ENCODE measurements around the gene ITGA1.

ITGA1 gene

GRCh38 chr5:52787600-52788504 lies at the start of gene ITGA1, which contains the start of gene PELO:
ITGA1 (plus strand) TSS chr5:52787916; CDS start chr5:52788354, 438 bp downstream.
PELO (plus strand) TSS chr5:52787916; CDS start chr5:52800395, 12,479 bp downstream.
- TF ChIP-seq EZH2phosphoT487 (IDR thresholded peaks at IDR 0.05; ENCODE audit: low read depth) (no peak), CTCF (IDR thresholded peaks at IDR 0.05; ENCODE audit: low read depth, low read length) (peak; percentile 41)
- Histone ChIP-seq H3K27me3 (ENCODE audit: low read depth, low read length) (no peaks in the 10 kb centered on the region), H3K9ac (ENCODE audit: low read length) (peak within 1 kb of the TSS; percentile 87), H3K36me3 (replicated peaks; ENCODE audit: low read depth, low read length) (no peaks in the 10 kb centered on the region), H3K4me1 (ENCODE audit: low read length) (peaks cover 28% of the 10 kb centered on the region), H3K4me2 (ENCODE audit: low read length) (peak within 1 kb of the TSS; percentile 84), H3K4me3 (ENCODE audit: low read length) (peak within 1 kb of the TSS; percentile 90), H2AFZ (ENCODE audit: low read depth, low read length) (peak within 1 kb of the TSS; percentile 77), H3K27ac (ENCODE audit: low read length) (peak within 1 kb of the TSS; percentile 64), H4K20me1 (ENCODE audit: insufficient read depth, low read length) (no peaks in the 10 kb centered on the region), H3K79me2 (ENCODE audit: low read length) (peaks cover 20% of the 10 kb centered on the region), H3K9me3 (ENCODE audit: insufficient read depth, low read length) (no peaks in the 10 kb centered on the region)

DNA sequence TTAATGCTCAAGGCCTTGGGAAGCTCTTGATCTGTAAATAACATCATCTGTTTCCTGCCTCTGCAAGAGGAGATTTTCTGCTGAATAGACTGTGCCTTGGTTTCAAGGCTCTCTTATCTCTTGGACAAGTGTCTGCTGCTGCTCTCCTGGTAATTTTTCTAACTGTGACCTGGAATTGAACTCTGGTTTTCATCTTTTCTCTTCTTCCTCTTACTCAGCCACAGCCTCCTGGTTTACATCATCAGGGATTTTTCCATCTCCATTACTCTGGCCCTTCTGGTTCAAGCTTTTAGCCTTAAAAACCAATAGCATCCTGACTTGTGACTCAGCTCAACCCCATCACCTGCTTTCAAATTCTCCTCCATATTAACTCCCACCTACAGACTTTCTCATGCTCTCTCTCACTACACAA lies 49.6 kb upstream of the ITGA1 start:
- H3K27ac ChIP-seq (ENCODE audit: low read length), result no peak overlapping the region
- H3K9me3 ChIP-seq (ENCODE audit: insufficient read depth, low read length), result no peaks in the 10 kb centered on the region
- H3K36me3 ChIP-seq (replicated peaks; ENCODE audit: low read depth, low read length), result no peaks in the 10 kb centered on the region
- H3K79me2 ChIP-seq (ENCODE audit: low read length), result no peaks in the 10 kb centered on the region
- TF ChIP-seq CTCF (IDR thresholded peaks at IDR 0.05; ENCODE audit: low read depth, low read length) (no peak), EZH2phosphoT487 (IDR thresholded peaks at IDR 0.05; ENCODE audit: low read depth) (no peak)
- H3K9ac ChIP-seq (ENCODE audit: low read length), result no peak overlapping the region
- H3K4me3 ChIP-seq (ENCODE audit: low read length), result no peak overlapping the region
- H3K27me3 ChIP-seq (ENCODE audit: low read depth, low read length), result no peaks in the 10 kb centered on the region
- no peak overlapping the region for H2AFZ ChIP-seq (ENCODE audit: low read depth, low read length)
- H3K4me2 ChIP-seq (ENCODE audit: low read length), result no peak overlapping the region
- H4K20me1 ChIP-seq (ENCODE audit: insufficient read depth, low read length), result no peaks in the 10 kb centered on the region
- peaks cover 19% of the 10 kb centered on the region for H3K4me1 ChIP-seq (ENCODE audit: low read length)

DNA sequence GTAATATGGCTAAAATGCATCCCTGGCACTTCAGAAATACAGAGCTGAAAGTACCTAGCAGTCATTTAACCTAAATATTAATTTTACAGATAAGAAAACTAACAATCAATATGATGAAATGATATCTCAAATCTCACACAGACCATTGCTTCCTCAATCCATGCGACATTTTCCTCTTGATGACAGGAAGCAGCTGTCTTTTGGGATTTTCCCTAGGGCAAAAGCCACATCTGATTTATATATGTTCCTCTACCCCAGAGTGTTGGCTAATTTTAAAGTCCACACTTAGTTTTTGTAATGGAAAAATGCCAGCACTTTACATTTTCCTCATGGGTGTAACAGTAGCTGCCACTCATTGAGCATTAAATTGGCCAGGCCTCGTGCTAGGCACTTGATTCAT lies 47.7 kb upstream of the ITGA1 start:
- no peak overlapping the region for H3K9ac ChIP-seq (ENCODE audit: low read length)
- H3K4me3 ChIP-seq (ENCODE audit: low read length), result no peak overlapping the region
- H3K27ac ChIP-seq (ENCODE audit: low read length), result no peak overlapping the region
- no peaks in the 10 kb centered on the region for H3K27me3 ChIP-seq (ENCODE audit: low read depth, low read length)
- no peak for TF ChIP-seq EZH2phosphoT487 (IDR thresholded peaks at IDR 0.05; ENCODE audit: low read depth)
- TF ChIP-seq CTCF (IDR thresholded peaks at IDR 0.05; ENCODE audit: low read depth, low read length), result no peak
- no peaks in the 10 kb centered on the region for H3K36me3 ChIP-seq (replicated peaks; ENCODE audit: low read depth, low read length)
- H2AFZ ChIP-seq (ENCODE audit: low read depth, low read length), result no peak overlapping the region
- H3K79me2 ChIP-seq (ENCODE audit: low read length), result no peaks in the 10 kb centered on the region
- no peaks in the 10 kb centered on the region for H3K9me3 ChIP-seq (ENCODE audit: insufficient read depth, low read length)
- H4K20me1 ChIP-seq (ENCODE audit: insufficient read depth, low read length), result no peaks in the 10 kb centered on the region
- no peak overlapping the region for H3K4me2 ChIP-seq (ENCODE audit: low read length)
- peaks cover 19% of the 10 kb centered on the region for H3K4me1 ChIP-seq (ENCODE audit: low read length)

DNA sequence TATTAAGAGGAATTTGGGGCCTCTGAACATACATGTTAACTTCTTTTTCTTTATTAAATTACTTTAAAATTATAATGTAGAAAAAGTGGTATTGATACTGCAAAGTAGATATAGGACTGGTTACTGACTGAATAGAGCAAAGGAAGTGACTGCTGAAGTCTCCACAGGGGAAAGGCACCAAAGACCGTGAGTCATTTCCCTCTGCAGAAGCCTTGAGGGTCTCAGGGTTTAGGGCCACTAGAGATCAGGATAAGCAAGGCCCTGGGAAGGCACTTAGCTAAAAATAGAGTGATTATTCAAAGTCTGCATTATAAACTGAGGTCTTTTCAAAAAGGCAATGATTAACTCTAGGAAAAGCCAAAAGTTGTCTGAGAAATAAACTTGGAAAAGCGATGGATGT lies 44.7 kb upstream of the ITGA1 start:
- TF ChIP-seq CTCF (IDR thresholded peaks at IDR 0.05; ENCODE audit: low read depth, low read length), result no peak
- TF ChIP-seq EZH2phosphoT487 (IDR thresholded peaks at IDR 0.05; ENCODE audit: low read depth), result no peak
- H3K27ac ChIP-seq (ENCODE audit: low read length), result no peak overlapping the region
- no peaks in the 10 kb centered on the region for H3K27me3 ChIP-seq (ENCODE audit: low read depth, low read length)
- no peak overlapping the region for H3K4me2 ChIP-seq (ENCODE audit: low read length)
- peaks cover 17% of the 10 kb centered on the region for H3K4me1 ChIP-seq (ENCODE audit: low read length)
- no peak overlapping the region for H3K4me3 ChIP-seq (ENCODE audit: low read length)
- H3K9ac ChIP-seq (ENCODE audit: low read length), result no peak overlapping the region
- H3K36me3 ChIP-seq (replicated peaks; ENCODE audit: low read depth, low read length), result no peaks in the 10 kb centered on the region
- H3K79me2 ChIP-seq (ENCODE audit: low read length), result no peaks in the 10 kb centered on the region
- no peak overlapping the region for H2AFZ ChIP-seq (ENCODE audit: low read depth, low read length)
- H3K9me3 ChIP-seq (ENCODE audit: insufficient read depth, low read length), result no peaks in the 10 kb centered on the region
- no peaks in the 10 kb centered on the region for H4K20me1 ChIP-seq (ENCODE audit: insufficient read depth, low read length)
